Measurements from ENCODE around the gene INSIG1.
A peak's percentile ranks its signal among the peaks of the same experiment; 100 is the strongest.

INSIG1 gene

GRCh38 chr7:155297517-155298287 is at the start of gene INSIG1:
Gene INSIG1, plus strand, starts transcription at chr7:155297878. Its CDS starts 408 bp downstream, at chr7:155298286.
- DNase-seq = peak; percentile 95

GRCh38 chr7:155248366-155248756 is 49.3 kb upstream of the INSIG1 start:
- no peak for DNase-seq

- no peak for DNase-seq
Measured at GRCh38 chr7:155251831-155252230, 45.8 kb upstream of the INSIG1 start.

- DNase-seq = no peak
Measured at GRCh38 chr7:155252444-155252887, 45.2 kb upstream of the INSIG1 start.

GRCh38 chr7:155252892-155253501 is 44.7 kb upstream of the INSIG1 start:
- no peak for DNase-seq

GRCh38 chr7:155254018-155254417 is 43.7 kb upstream of the INSIG1 start:
- no peak for DNase-seq

- DNase-seq = no peak
Measured at GRCh38 chr7:155255071-155255470, 42.6 kb upstream of the INSIG1 start.

- DNase-seq = no peak
Measured at GRCh38 chr7:155255621-155256020, 42.1 kb upstream of the INSIG1 start.

GRCh38 chr7:155256081-155256760 is 41.5 kb upstream of the INSIG1 start:
- no peak for DNase-seq

- no peak for DNase-seq
Measured at GRCh38 chr7:155256761-155257481, 40.8 kb upstream of the INSIG1 start.

- no peak for DNase-seq
Measured at GRCh38 chr7:155257482-155258225, 40.0 kb upstream of the INSIG1 start.

- DNase-seq = no peak
Measured at GRCh38 chr7:155258226-155258560, 39.5 kb upstream of the INSIG1 start.

GRCh38 chr7:155259866-155260497 is 37.7 kb upstream of the INSIG1 start:
- no peak for DNase-seq

- DNase-seq = no peak
Measured at GRCh38 chr7:155260498-155260872, 37.2 kb upstream of the INSIG1 start.

- no peak for DNase-seq
Measured at GRCh38 chr7:155261031-155261985, 36.4 kb upstream of the INSIG1 start.

GRCh38 chr7:155262031-155262430 is 35.6 kb upstream of the INSIG1 start:
- DNase-seq = no peak

GRCh38 chr7:155263051-155263450 is 34.6 kb upstream of the INSIG1 start:
- DNase-seq = no peak

- no peak for DNase-seq
Measured at GRCh38 chr7:155263581-155264143, 34.0 kb upstream of the INSIG1 start.

- DNase-seq = no peak
Measured at GRCh38 chr7:155265144-155265543, 32.5 kb upstream of the INSIG1 start.

- no peak for DNase-seq
Measured at GRCh38 chr7:155265961-155266360, 31.7 kb upstream of the INSIG1 start.

- no peak for DNase-seq
Measured at GRCh38 chr7:155266440-155266839, 31.2 kb upstream of the INSIG1 start.

Data from activated CD8-positive, alpha-beta memory T cell treated with anti-CD3 and anti-CD28 coated beads for 24 hours (primary cell).